Mucosa of gallbladder (tissue), 1 donor: ENCODE data around the gene SYNJ1. TPM values are rescaled to one million over a fixed set of nuclear protein-coding genes. Genes with fewer than 3 reads are reported as not detected.
"Not testable (repeated sequence)": the region's sequence is repeated elsewhere in the genome, so short reads cannot be mapped to it uniquely, and the experiment has no call there.

Experiments used
- DNase-seq: peaks from one replicate; pipeline ENCODE4 v3.0.0-alpha.2; 2020; ENCODE audit warnings: low spot score
- total RNA-seq: library from RNA; stranded (reverse); gene quantifications from one replicate; pipeline ENCODE4 v1.2.1, GENCODE V29; 2021
- donor health status: DM: no; HTN: no; CAD: no.

SYNJ1 gene
- total RNA-seq, 1 donor from 2014 or later = 17.5 TPM

DNA sequence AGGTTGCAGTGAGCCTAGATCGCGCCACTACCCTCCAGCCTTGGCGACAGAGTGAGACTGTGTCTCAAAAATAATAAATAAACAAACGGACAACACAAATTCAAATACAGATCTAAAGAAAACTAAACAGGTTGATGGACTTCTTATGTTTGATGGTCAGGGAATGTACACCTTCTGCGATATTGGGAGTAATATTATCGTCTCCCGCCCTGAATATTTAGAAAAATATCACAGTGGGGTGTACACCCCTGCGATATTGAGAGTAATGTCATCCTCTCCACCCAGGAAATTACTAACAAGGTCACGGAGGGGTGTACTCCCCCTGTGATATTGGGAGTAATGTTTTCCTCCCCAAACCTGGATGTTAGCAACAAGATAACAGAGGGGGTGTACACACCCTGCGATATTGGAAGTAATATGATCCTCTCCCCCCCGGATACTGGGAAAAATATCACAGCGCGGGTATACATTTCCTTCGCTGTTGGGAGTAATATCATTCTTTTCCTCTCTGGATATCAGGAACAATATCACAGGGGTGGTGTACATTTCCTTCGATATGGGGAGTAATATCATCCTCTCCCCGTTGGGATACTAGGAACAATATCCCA lies 114.3 kb downstream of the SYNJ1 start:
- no peak for DNase-seq

DNA sequence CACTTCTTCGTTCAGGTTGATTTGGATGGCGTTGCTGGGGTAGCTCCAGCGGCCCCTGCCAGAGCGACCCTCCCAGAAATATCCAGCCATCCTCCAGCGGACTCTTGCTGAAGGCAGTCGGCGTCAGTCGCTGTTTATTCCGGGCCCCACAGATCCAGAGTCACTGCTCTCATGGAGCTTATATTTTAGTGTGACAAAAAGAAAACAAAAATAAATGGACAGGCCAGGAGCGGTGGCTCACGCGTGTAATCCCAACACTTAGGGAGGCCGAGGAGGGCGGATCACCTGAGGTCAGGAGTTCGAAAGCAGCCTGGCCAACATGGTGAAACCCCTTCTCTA lies 114.8 kb downstream of the SYNJ1 start:
- DNase-seq = no peak

DNA sequence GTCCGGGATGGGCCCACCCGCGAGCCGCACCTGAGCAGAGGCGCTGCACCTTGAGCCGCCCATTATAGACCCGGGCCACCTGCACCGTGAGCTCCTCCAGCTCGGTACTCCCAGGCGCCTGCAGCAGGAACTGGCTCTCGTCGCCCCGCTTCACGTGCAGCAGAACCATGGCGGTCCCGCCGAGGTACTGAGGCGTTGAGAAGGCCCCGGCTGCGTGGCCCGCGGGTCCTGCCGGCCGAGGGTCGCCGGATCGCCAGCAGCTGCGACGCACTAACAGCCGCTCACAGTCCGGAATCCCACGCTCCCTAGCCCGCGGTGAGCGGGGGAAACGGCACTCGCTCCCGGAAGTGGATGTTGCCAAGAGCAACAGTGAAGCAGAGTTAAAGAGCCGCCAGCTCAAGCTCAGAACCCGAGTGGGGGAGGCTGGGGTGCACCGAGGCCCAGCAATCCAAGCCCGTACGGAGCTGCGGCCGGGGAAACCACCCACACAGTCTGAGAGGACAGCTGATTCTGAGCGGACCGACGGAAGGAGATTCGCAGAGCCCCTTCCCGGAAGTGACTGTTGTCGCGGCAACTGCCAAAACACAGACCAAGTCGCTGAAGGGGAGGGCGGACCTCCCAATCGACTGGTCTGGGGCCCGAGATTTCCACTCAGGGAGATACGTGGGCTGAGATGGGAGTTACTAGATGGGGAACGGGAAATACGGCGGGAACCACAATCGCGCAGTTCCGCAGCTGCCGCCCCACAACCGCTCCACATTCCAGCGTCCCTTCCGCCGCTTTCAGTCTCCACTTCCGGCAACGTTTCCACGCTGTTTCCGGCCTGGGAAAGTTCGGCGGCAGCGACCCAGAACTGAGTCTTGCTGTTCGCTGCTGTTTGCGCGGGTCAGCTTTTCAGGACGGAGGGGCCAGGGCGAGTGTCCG lies 115.5 kb downstream of the SYNJ1 start, which contains the start of gene CFAP298:
TSS of gene CFAP298 (minus strand) at position 303 of the 924 bp plus-strand sequence. CDS start at position 169, 134 bp downstream.
- peak; percentile 85 for DNase-seq

DNA sequence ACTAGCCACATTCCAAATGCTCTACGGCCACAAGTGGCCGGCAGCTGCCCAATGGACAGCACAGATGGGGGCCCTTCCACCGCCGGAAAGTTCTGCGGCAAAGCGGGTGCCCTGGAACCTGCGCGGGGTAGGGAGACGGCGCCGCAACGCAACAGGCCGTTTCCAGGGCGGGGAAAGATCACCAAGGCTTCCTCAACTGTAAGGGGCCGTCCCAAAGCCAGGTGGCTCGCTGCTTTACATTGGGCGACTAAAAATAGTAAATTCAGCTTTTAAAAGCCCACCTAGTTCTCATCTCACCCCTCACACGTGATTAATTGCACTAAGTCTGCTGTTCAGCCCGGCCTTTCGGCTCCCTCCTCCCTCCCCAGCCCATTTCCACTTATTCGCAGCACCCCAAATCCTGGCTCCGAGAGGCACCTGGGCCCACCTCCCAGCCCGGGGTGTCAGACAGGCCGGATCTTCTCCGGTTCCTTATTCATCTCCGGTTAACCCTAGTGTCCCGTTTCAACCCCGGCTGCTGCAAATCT lies 116.3 kb downstream of the SYNJ1 start:
- no peak for DNase-seq

DNA sequence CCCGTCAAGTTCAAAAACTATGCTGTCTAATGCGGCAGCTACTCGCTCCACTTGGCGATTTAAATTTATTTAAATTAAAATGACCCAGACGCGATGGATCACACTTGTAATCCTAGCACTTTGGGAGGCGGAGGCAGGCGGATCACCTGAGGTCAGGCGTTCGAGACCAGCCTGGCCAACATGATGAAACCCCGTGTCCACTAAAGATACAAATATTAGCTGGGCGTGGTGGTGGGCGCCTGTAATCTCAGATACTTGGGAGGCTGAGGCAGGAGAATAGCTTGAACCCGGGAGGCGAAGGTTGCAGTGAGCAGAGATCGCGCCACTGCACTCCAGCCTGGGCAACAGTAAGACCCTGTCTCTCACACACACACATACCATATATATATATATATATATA lies 116.9 kb downstream of the SYNJ1 start:
- not testable (repeated sequence) for DNase-seq

DNA sequence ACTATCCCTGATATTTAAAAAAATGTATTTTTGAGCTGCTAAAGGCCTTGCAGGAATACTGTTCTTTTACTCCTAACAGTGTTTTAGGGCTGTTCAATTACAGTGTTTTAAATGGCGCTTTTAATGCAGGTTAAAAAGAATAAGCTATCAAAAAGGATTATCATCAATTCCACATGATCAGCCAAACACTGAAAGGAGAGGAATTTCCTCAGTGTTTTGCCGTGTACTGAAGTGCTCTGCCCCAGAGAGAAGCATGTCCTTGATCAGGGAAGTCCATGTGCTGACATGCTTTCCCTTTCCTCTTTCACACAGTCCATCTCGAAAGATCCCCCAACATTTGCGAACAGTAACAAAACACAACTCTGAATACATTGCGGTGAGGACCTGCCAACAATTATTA lies 119.0 kb downstream of the SYNJ1 start:
- DNase-seq = no peak

DNA sequence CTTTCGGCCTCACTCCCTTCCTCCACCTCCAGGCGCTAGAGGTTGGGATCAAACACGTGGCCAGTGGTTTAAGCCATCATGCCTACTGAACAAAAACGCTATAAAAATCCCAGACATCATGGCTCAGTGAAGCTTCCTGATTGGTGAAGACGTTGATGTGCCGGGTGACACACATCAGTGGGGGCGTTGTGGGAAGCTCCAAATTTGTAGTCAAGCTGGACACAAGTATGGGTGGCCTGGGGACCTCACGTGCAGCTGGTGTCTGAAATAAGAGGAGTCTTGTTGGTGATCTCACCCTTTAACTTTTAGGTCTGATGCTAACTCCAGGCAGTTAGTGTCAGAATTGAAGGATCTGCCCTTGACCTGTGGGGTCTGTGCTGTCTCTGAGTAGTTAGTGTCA lies 122.3 kb downstream of the SYNJ1 start:
- DNase-seq = no peak

DNA sequence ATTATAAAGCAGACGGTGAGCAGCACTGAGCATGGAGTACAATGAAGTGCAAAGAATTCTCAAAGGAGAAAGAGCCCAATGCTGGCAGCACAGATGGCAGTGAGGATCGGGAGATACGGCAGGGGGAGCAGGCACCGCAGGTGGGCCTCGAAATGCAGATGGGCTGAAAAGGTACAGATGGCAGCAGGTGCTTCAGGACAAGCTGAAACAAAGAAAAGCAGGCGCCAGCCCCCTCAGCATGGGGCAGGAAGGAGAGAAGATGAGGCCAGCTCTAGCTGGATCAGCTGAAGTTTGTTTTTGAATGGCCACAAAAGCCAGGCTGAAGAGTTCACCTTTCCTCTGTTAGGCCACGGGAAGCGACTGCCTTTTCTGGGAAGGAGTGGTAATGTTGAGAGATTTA lies 123.3 kb downstream of the SYNJ1 start:
- DNase-seq = no peak

DNA sequence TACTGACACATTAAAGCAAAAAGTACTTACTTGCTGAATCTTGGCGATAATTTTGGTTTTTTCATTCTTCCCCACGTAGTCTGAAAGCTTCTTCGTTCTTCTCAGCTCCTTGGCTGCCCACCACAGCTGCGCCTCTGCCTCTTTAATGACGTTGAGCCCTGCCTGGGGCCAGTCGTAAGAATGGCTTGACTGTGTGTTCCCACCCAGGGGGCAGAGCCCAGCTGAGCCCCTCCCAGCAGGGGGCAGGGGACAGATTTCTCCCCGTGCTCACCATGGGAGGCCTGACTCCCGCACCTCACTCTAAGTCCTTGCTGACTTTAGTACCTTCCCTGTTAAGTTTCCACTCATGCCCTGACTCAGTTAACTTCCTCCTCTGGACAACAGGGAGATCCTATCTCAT lies 124.7 kb downstream of the SYNJ1 start:
- DNase-seq = no peak

DNA sequence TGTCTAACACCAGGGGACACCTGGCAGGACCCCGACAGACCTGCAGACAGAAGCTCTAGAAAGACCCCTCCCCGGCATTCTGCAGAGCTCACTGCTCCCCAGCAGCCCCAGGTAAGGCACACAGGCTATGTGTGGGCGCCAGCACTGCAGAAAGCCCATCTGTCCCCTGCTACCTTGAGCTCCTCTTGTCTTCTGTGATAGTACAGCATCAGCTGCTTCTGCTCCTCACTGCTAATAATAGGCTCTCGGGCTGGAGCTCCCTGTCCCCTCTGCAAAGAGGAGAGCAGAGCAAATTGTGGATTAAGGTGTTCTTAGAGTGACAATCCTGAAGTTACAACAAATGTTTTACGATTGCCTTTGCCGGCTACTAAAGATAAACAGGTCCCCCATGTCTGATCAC lies 125.7 kb downstream of the SYNJ1 start:
- no peak for DNase-seq

DNA sequence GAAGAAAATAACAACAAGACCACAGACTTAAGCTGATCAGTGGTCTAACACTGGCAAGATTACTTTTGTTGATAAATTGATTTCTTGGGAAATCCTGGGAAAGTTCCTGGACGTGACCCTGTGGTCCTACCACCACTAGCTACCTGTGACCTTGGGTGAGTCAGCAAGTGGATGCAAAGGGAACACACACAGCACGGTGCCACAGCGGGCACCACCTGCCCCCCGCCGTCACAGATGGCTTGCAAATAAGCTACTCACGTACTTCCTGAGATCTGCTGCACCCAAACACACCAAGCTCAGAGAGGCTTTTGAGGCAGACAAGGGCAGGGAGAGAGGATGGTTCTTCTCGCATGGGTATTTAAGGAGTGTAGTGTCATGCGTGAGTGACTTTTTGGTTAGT lies 128.3 kb downstream of the SYNJ1 start:
- no peak for DNase-seq

DNA sequence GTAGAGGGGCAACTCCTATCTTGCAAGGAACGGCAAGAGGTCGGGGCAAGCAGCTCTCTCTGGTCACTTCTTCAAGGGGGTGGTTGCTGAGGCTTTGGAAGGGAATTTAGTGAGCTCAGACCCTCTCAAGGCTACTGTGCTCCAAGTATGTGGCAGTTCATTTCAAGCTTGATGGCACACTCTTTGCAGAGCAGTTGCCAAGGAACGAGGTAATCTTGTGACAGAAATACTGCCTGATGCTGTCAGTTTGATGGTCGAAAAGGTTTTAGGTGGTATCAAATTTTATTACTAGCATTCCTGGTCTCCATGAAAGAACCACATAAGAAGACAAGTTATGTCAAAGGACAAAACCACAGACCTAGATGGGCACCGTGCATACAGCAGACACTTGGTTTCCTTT lies 128.7 kb downstream of the SYNJ1 start:
- no peak for DNase-seq

DNA sequence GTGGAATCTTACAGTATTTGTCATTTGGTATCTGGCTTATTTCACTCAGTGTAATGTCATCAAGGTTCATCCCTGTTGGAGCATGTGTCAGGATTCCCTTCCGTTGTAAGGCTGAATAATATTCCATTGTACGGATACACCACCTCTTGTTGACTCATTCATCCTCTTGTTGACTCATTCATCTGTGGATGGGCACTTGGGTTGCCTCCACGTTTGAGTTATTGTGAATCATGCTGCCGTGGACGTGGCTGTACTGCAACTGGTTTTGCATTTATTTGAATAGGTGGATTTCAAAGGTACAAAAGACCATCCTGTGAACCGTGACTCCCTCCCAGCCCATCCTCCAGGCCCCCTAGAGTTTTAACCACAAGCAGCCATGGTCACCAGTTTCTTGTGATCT lies 130.6 kb downstream of the SYNJ1 start:
- DNase-seq = no peak

DNA sequence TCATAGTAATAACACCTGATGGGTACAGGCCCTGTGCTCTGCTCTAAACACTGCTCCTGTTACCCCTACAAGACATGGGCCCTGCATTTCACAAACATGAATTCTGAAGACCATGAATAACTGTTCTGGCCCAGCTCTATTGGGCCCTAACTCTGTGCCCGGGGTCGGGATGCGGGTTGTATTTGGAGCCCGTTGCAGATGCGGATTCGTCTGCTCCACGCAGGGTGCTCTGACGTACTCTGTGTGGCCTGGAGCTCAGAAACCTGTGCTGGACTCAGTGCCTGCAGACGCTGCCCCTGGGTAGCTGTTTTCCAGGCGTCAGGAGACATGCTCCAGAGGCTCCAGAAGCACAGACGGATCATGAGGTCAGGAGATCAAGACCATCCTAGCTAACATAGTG lies 132.4 kb downstream of the SYNJ1 start:
- no peak for DNase-seq

DNA sequence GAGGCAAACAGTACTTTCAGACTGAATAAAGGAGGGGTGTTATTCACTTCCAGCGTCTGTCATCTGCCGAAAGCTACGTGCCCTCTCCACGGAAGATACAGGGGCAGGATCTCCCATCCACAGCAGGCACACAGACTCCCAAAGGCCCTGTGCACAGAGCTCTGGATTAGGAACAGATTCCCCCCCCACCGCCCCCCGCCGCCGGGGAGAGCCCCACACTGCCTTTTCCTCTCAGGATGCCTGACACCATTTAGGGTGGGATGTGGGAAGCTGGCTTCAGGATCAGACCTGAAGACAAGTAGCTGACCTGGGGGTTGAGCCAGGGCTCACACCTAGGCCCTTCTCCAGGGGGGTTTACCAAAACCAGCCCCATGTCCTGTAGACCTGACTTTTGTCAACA lies 134.1 kb downstream of the SYNJ1 start:
- no peak for DNase-seq

DNA sequence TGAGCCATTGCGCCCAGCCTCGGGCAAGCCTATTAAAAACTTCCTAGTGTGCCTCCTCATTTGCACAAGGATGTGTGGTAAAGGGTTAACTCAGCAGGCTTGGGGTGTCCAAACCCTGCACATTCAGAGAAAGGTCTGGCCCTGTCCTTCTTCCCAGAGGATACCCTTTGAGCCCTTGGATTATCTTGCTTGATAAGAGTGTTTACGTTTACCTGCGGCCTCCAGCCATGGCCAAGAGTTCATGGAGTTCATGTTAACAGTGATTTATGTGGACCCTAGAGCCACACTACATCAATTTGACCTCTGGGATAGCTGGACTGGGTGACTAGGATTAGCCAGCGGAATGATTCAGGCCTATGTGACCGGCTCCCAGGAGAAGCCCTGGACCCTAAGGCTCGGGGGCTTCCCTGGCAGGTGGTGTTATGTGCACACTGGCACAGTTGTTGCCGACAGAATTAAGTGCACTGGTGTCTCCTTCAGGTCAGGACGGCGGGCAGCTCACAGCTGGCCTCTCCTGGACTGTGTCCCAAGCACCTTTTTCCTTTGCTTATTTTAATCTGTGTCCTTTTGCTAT lies 134.8 kb downstream of the SYNJ1 start:
- DNase-seq = no peak

DNA sequence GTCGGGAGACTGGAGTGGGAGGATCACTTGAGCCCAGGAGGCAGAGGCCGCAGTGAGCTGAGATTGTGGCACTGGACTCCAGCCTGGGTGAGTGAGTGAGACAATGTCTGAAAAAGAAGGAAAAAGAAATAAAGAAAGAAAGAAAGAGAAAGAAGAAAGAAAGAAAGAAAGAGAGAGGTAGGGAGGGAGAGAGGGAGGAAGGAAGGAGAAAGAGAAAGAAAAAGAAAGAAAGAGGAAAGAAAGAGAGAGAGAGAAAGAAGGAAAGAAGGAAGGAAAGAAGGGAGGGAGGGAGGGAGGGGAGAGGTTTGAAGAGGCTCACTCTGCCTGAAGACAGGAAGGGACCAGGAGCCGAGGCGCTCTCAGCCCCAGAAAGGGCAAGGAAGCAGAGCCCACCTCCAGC lies 137.7 kb downstream of the SYNJ1 start:
- no peak for DNase-seq

DNA sequence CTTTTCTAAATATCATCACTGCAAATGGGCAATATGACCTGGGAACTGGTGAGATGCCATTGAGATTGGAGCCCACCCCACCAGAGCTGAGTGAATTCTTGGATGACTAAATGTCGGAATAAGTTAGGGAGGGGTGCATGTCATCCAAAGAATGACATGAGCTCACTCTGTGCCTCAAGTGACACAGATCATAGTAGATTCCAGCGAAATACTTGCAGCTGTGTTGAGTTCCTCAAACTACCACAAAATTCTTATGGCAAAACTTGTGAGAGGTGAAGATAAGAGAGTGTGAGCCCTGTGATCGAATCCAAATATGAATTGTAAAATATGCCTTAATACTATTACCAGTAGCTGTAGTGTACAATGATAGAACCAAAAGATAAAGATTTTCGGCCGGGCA lies 140.2 kb downstream of the SYNJ1 start:
- no peak for DNase-seq

DNA sequence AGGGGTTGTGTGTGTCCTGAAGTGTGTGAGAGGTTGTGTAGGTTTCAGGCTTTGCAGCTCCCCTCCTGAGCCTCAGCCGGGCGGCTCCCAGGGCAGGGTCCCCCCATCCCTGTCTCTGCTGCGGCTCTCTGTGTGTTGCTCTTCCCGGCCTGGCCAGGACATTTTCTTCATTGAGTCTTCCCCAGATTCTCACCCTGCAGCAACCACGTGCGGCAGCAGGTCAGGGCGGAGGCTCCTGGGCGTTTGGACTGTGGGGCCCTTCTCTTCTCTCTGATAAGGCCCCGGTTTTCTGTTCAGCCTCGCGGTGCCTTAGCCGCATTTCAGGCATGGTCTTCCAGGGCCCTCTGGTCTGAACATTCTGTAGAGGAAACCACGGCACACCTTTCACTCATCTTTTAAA lies 140.7 kb downstream of the SYNJ1 start:
- DNase-seq = no peak

DNA sequence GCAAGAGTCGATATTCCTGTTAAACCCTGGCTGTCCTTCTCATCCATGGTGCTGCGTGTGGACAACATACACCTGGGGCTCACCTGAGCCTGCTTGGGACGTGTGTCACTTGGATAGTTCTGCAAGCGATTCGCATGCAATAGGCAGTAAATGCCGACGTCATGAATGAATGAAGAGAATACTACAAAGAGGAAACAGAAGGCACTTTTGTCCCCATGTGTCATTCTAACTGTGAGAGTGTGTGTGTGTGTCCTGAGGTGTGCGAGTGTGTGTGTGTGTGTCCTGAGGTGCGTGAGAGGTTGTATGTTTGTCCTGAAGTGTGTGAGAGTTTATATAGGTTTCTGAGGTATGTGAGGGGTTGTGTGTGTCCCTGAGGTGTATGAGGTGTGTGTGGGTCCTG lies 141.8 kb downstream of the SYNJ1 start:
- no peak for DNase-seq

DNA sequence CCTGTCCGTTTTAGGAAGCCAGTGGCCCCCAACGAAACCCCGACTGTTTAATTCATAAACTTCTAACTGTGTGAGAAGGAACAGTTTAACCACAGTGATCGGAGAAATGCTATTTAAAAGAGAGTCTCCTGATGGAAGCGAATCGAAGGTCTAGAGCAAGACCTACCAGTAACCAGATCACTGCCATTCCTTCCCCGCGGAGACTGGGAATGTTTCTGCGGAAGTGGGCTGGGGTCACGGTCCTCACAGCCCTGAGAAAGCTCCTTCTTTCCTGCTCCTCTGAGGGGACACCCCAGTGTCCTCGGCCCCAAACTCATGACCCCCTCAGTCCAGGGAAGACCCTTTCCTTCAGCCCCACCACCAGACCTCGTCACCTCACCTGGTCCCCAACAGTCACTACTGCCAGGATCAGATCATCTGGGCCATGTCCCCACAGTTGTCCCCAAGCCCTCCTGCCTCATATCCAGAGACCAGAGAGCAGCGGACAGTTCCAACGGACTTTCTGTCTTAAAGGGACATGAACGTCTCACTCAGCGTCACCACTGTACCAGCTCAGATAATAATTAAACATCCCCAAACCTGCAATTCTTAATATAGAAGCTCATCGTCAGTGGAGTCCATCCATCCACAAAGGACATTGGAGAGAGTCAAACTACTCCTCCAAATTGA lies 142.6 kb downstream of the SYNJ1 start, which contains the start of gene TCP10L:
TSS of gene TCP10L (minus strand) at position 482 of the 669 bp plus-strand sequence. CDS start 1,219 bp downstream, outside the sequence.
- DNase-seq = no peak

DNA sequence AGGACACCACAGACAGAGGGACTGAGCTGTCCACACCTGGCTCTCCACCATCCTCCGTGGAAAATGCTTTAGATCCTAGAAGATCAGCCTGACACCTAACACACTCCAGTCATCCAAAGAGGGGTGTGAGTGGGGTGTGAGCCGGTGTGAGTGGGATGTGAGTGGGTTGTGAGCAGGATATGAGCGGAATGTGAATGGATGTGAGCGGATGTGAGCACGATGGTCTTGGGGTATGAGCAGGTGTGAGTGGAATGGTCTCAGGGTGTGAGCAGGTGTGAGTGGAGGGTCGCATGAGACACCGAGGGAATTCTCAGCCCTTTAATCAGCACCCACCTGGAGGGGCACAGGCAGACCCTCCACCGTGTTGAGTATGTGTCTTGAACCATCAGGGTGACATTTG lies 143.3 kb downstream of the SYNJ1 start:
- no peak for DNase-seq
